HEK293T (cell line): ENCODE measurements around the gene TUBA3C.

Experiments used
- CTCF ChIA-PET: fragments of 350-600 bp; formaldehyde crosslinking; extraction: SDS; loops from one replicate; lab custom pipeline; 2021; ENCODE audit warnings: antibody characterized with exemption, inconsistent platforms; lab: Yijun Ruan, JAX
- POLR2A ChIA-PET: fragments of 350-600 bp; formaldehyde crosslinking; extraction: SDS; loops from one replicate; lab custom pipeline; 2020; ENCODE audit warnings: antibody characterized with exemption, inconsistent platforms; lab: Yijun Ruan, JAX
- DNase-seq: peaks from one replicate; pipeline ENCODE4 v3.0.0; 2012; ENCODE audit warnings: mixed read lengths; ENCODE audit errors: extremely low spot score
- ARNT ChIP-seq: fragments of 450-650 bp; IDR thresholded peaks from 2 replicates; pipeline ENCODE4 v1.6.1; 2017; ENCODE audit warnings: mild to moderate bottlenecking
- BHLHE40 ChIP-seq: fragments of 450-650 bp; IDR thresholded peaks from 2 replicates; pipeline ENCODE4 v1.6.1; 2016; ENCODE audit warnings: mild to moderate bottlenecking, moderate library complexity, borderline replicate concordance
- CTBP1 ChIP-seq: fragments of 450-650 bp; IDR thresholded peaks from 2 replicates; pipeline ENCODE4 v1.6.1; 2016; ENCODE audit warnings: borderline replicate concordance
- ELF4 ChIP-seq: fragments of 450-650 bp; IDR thresholded peaks from 2 replicates; pipeline ENCODE4 v1.6.1; 2017; ENCODE audit warnings: antibody characterized with exemption
- FOXA1 ChIP-seq: fragments of 450-650 bp; IDR thresholded peaks from 2 replicates; pipeline ENCODE4 v1.6.1; 2016; ENCODE audit warnings: mild to moderate bottlenecking
- FOXK2 ChIP-seq: fragments of 450-650 bp; IDR thresholded peaks from 2 replicates; pipeline ENCODE4 v1.6.1; 2016; ENCODE audit warnings: mild to moderate bottlenecking
- FOXM1 ChIP-seq: fragments of 450-650 bp; IDR thresholded peaks from 2 replicates; pipeline ENCODE4 v1.6.1; 2017; ENCODE audit warnings: mild to moderate bottlenecking, borderline replicate concordance
- HDGF ChIP-seq: fragments of 450-650 bp; IDR thresholded peaks from 2 replicates; pipeline ENCODE4 v1.6.1; 2017; ENCODE audit warnings: antibody characterized with exemption, borderline replicate concordance
- L3MBTL2 ChIP-seq: fragments of 450-650 bp; conservative IDR thresholded peaks from 2 replicates; pipeline ENCODE4 v1.6.1; 2016; ENCODE audit warnings: mild to moderate bottlenecking
- LEF1 ChIP-seq: fragments of 450-650 bp; IDR thresholded peaks from 2 replicates; pipeline ENCODE4 v1.6.1; 2017; ENCODE audit warnings: mild to moderate bottlenecking, borderline replicate concordance
- NFRKB ChIP-seq: fragments of 450-650 bp; IDR thresholded peaks from 2 replicates; pipeline ENCODE4 v1.6.1; 2016; ENCODE audit warnings: mild to moderate bottlenecking, moderate library complexity
- SP1 ChIP-seq: fragments of 450-650 bp; IDR thresholded peaks from 2 replicates; pipeline ENCODE4 v1.6.1; 2017
- SUZ12 ChIP-seq: fragments of 450-650 bp; IDR thresholded peaks from 2 replicates; pipeline ENCODE4 v1.6.1; 2016; ENCODE audit warnings: mild to moderate bottlenecking
- TARDBP ChIP-seq: fragments of 450-650 bp; IDR thresholded peaks from 2 replicates; pipeline ENCODE4 v1.6.1; 2016
- ZNF384 ChIP-seq: fragments of 450-650 bp; IDR thresholded peaks from 2 replicates; pipeline ENCODE4 v1.6.1; 2016
- TF ChIP-seq, protein P1 (sequence below): fragments of 450-650 bp; IDR thresholded peaks from 2 replicates; pipeline ENCODE4 v1.6.1; 2016

The TUBA3C gene

DNA sequence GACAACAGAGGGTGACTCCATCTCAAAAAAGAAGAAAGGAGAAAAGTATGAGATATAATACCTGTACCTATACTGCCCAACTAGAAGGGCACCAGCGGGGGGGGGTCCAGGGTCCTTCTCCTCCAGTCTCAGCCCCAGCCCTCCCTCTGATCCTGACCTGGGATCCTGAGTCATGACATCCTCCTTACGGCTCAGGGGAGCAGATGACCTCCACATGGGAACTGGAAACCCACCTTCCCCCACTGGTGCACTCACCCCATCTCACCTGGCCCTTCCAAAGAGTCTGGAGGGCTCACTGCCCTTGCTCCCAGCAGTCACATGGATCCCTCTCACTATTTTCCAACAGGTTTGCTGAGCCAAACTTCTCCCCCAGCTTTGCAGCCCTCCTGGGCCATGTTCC lies 24.2 kb downstream of the TUBA3C start:
- ChIA-PET CTCF (no interaction called here), POLR2A (no interaction called here)
- DNase-seq: no peak
- TF ChIP-seq SUZ12 (no peak), ZNF384 (no peak), FOXM1 (no peak), SP1 (no peak), ARNT (no peak), HDGF (no peak), CTBP1 (no peak), LEF1 (no peak), BHLHE40 (no peak)
- TF ChIP-seq, protein P1, sequence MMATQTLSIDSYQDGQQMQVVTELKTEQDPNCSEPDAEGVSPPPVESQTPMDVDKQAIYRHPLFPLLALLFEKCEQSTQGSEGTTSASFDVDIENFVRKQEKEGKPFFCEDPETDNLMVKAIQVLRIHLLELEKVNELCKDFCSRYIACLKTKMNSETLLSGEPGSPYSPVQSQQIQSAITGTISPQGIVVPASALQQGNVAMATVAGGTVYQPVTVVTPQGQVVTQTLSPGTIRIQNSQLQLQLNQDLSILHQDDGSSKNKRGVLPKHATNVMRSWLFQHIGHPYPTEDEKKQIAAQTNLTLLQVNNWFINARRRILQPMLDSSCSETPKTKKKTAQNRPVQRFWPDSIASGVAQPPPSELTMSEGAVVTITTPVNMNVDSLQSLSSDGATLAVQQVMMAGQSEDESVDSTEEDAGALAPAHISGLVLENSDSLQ: no peak

DNA sequence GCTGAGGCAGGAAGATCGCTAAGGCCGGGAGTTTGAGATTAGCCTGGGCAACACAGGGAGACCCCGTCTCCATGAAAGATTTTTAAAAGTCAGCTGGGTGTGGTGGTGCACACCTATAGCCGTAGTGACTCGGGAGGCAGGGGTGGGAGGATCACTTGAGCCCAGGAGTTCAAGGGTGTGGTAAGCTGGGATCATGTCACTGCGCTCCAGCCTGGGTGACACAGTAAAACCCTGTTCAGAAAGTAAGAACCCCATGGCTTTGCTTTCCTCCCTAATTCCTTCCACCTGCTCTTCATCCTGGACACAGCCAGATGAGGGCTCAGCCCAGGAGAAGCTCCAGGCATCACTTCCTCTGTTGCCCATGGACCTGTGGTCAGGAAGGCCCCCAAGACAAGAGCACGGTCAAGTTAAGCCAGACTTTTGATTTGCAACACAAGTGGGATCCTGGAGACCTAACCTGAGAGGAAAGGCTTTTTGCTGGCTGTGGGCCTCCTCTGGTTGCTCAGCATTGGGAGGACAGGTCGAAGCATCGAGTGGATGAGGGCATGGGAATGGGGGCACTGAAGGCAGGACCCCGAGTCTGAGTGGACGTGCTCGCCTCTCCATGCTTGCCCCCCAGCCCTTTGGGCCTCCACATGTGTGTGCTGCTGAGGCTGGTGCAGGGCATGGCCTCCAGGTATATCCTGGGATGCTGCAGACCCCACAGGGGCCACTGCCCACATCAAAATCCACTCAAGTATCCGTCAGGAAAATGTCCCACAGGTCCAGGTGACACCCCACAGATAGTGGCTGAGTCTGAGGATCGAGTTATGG lies 25.4 kb downstream of the TUBA3C start:
- CTCF ChIA-PET: no interaction called here
- no peak for DNase-seq
- TF ChIP-seq FOXA1: no peak
- TF ChIP-seq L3MBTL2: no peak
- no peak for TF ChIP-seq SUZ12
- TF ChIP-seq LEF1: no peak
- TF ChIP-seq ARNT: no peak
- TF ChIP-seq FOXK2: no peak
- no peak for TF ChIP-seq BHLHE40
- TF ChIP-seq NFRKB: no peak
- no peak for TF ChIP-seq SP1
- TF ChIP-seq FOXM1: no peak
- no peak for TF ChIP-seq ZNF384
- no peak for TF ChIP-seq CTBP1
- no peak for TF ChIP-seq HDGF
- no peak for TF ChIP-seq TARDBP
- TF ChIP-seq, protein P1: no peak
- no peak for TF ChIP-seq ELF4

DNA sequence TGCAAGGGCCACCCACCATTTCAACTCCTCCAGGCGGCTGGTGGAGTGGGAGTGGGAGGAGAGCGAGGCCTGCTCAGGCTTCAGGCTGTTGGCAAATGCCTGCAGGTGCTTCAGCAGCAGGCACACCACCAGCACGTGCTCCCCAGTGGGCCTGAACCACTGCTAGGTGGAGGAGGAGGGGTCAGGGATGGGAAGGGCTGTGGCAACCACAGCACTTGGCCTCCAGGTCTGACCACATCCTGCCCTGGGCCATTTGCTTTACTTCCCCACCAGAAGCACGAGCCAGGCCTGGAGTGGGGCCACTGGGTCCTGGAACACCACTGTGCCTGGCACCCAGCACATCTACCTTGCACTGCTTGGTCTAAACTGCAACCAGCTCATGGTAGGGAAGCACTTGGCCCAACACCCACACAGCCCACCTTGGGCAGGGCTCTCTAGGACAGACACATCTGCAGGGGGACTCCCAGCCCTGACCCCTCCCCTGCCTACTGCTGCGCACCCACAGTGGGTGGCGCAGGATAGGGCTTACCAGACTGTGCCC lies 26.2 kb downstream of the TUBA3C start:
- ChIA-PET CTCF (no interaction called here), POLR2A (no interaction called here)
- TF ChIP-seq HDGF (no peak), CTBP1 (no peak), SUZ12 (no peak), LEF1 (no peak), ZNF384 (no peak), TARDBP (no peak), ELF4 (no peak), FOXA1 (no peak), FOXK2 (no peak), BHLHE40 (no peak), SP1 (no peak), NFRKB (no peak), L3MBTL2 (no peak), FOXM1 (no peak), ARNT (no peak)
- TF ChIP-seq, protein P1: no peak
- DNase-seq: no peak

More for the DNA sequence above, 25.4 kb downstream of the TUBA3C start:
- POLR2A ChIA-PET: no interaction called here

DNA sequence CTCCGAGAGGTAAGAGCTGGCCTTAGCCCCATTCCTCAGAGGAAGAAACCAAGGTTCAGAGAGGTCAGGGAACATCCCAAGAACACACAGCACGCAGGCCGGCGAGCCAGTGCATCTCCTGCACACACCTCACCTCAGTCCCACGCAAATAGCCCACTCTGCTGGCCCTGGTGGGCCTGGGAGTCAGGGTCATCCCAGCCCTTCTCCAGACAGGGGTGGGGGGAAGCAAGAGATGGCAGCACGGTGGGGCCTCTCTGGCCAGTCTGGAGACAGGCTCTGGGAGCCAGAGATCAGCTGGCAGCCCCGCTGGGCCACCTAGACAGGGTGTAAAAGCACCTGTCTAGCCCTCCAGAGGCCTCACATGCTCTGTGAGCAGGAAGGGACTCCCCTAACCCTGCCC lies 26.8 kb downstream of the TUBA3C start:
- CTCF ChIA-PET: no interaction called here
- POLR2A ChIA-PET: no interaction called here
- no peak for DNase-seq
- no peak for TF ChIP-seq BHLHE40
- no peak for TF ChIP-seq HDGF
- TF ChIP-seq SUZ12: no peak
- no peak for TF ChIP-seq NFRKB
- no peak for TF ChIP-seq SP1
- no peak for TF ChIP-seq FOXK2

DNA sequence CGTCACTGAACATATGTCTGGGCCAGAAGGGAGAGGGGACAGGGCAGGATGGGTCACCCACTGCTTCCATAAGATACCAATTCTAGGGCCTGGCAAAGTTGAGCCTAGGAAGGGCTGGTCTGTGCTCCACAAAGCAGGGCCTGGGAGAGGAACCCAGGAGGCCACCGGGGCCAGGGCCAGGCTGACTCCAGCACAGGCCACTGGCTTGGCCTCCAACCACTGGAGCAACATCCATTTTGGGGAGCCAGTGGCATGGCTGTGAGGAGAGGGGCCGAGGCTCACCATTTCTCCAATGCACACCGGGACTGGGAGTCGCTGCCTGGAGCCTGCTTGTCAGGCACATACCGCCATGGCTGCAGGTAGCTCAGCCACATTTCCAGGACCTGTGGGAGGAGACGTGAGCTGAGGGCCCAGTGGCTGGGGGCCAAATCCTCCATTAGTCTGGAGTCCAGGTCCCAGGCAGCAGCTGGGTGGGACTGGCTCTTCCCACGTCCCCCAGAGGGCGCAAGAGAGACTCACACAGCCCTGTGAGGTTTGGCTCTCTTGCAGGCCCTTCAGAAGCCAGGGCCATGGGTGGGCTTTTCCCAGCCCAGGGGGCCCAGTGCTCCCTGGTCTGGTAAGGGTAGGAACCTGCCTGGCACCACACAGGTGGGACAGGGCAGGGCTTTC lies 27.7 kb downstream of the TUBA3C start:
- CTCF ChIA-PET: interaction anchor here (0.7 kb wide), 1 partner anchor 556 kb away, joined by 3 read pairs; no protein-coding TSS in a partner anchor
- POLR2A ChIA-PET: no interaction called here
- TF ChIP-seq, protein P1: no peak
- TF ChIP-seq LEF1: no peak
- TF ChIP-seq TARDBP: no peak
- no peak for TF ChIP-seq ELF4
- no peak for TF ChIP-seq HDGF
- no peak for TF ChIP-seq NFRKB
- TF ChIP-seq CTBP1: no peak
- no peak for TF ChIP-seq BHLHE40
- no peak for TF ChIP-seq FOXK2
- TF ChIP-seq L3MBTL2: no peak
- no peak for TF ChIP-seq FOXM1
- TF ChIP-seq FOXA1: no peak
- no peak for TF ChIP-seq SUZ12
- no peak for TF ChIP-seq ARNT
- TF ChIP-seq SP1: no peak
- no peak for TF ChIP-seq ZNF384
- DNase-seq: peak; percentile 10
